Medulla oblongata (tissue), 1 donor: ENCODE measurements around the gene MED27.

Source experiments
- DNase-seq: peaks from one replicate; pipeline ENCODE4 v3.0.0-alpha.2; 2015; ENCODE audit errors: extremely low spot score

MED27 gene

GRCh38 chr9:132042324-132042723, 37.3 kb downstream of the MED27 start:
- DNase-seq, result no peak

- DNase-seq, result no peak
These were observed 37.9 kb downstream of the MED27 start for GRCh38 chr9:132041798-132042197.

DNA sequence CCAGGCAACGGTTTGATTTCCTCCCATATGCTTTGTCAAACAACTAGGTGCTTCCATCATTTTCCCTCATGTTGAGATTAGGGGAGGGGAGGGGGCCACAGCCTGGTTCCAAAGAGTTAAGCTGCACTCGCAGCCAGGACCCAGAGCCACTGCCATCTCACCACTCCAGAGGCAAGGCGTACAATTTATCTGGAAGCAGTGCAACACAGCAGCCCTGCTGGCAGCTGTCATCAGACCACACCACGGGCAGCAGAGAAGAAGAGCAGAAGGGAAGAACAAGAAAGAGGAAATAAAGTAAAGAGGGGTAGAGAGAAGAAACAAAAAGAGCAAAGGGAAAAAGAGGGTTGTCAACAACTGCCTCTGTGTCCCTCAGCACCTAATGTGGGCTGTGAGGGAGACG, 38.9 kb downstream of the MED27 start:
- no peak for DNase-seq

DNA sequence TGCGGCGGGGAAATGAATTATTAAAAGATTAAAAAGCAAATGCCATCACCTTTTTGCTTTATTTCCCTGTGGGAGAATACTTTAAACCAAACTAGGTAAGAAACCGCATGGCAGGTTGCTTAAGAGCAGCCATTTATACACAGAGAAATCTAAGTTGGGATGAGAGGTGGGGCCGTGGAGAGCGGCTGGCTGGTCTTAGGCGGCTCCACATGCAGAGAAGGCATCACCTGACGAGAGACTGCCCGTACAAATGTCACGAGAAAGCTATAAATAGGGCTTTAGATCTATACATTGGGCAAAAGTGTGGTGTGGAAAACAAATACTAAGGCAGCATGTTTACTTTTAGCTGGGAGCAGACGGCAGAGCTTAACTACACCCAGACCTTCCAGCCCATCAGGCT, 39.4 kb downstream of the MED27 start:
- DNase-seq, result no peak

DNA sequence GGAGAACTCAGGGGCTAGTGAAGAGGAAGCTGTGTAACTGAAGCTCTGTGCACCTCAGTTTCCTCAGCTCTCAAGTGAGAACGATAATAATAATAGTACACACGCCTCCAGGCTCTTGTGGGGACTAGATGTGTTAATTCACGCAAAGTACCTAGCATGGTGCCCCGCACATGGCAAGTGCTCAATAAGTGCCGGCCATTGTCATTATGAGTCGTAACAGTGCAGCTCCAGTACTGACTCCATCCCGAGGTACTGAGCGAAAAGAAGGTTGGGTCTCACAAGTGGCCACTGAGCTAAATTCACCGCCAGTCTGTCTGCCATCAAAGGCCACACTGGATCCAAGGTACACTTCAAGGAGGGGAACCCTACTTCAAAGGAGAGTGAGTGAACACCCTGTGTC, 40.4 kb downstream of the MED27 start:
- no peak for DNase-seq

DNA sequence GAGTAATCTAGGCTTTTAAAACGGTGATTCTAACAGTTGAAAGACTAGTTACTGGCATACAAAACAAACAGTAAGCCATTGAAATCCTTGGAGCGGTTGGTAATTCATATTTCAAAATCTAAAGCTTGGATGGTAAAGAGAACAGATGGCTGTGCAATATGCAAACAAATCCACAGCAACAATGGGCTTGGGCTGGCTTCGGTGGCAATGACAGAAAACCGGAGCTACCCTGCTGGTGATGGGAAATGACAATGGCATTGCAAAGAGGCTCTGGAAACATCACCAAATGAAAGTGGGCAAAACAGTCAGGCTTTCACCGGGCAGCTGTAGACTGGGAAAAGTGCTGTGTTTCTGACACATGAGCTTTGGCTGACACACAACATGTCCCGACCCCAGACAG, 42.2 kb downstream of the MED27 start:
- peak; percentile 22 for DNase-seq

DNA sequence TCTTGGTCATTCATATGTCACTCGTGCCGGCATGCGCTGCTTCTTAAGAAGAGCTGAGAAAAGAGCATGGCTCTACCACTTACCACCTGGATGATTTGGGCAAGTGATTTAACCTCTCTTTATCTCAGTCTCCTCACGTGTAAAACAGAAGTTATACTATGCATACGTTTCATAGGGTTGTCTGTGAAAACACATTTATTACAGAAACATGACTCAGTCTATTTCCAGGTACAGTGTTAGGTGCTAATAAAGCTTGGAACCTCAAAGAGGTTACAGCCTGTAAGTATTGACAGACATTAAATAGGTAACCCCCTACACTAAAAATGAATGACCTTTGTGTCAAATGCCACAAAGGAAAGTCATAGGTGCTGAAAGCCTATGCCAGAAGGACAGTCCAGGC, 43.1 kb downstream of the MED27 start:
- no peak for DNase-seq

- DNase-seq, result no peak
These were observed 44.0 kb downstream of the MED27 start for GRCh38 chr9:132035679-132036078.

- DNase-seq, result no peak
These were observed 47.3 kb downstream of the MED27 start for GRCh38 chr9:132032238-132032950.

DNA sequence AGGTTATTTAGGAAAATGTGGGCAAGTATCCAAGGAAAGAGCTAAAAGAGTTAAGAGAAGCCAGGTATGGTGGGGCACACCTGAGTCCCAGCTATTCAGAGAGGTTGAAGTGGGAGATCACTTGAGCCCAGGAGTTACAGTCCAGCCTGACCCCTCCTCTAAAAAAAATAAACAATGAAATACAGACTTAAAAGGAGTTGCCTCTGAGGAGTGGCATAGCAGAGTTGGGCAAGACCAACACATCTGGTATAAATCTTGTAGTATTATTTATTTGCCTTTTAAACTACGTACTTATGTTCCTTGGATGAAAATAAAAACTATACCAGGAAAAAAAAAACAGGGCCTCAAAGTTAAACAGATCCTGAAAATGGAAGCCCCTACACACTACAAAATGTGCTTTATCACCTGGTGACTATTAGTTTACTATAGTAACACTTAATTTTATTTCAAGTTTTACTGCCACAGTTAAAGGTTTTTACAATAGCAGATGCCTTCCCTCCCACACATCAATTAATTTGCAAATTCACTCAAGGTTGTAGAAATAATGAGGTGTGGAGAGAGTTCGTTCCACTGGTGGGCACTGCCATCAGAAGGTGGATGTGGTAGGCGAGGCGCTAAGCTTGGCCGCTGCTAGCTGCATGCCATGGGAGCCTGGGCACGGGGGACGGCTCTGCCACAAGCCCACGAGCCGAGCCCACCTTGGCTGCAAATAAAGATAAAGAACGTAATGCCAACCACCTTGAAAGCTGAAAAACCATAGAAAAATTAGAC, 48.0 kb downstream of the MED27 start:
- no peak for DNase-seq

- DNase-seq, result no peak
These were observed 48.9 kb downstream of the MED27 start for GRCh38 chr9:132030626-132031325.

- no peak for DNase-seq
These were observed 51.7 kb downstream of the MED27 start for GRCh38 chr9:132027752-132028663.

- no peak for DNase-seq
These were observed 52.6 kb downstream of the MED27 start for GRCh38 chr9:132026932-132027585.

DNA sequence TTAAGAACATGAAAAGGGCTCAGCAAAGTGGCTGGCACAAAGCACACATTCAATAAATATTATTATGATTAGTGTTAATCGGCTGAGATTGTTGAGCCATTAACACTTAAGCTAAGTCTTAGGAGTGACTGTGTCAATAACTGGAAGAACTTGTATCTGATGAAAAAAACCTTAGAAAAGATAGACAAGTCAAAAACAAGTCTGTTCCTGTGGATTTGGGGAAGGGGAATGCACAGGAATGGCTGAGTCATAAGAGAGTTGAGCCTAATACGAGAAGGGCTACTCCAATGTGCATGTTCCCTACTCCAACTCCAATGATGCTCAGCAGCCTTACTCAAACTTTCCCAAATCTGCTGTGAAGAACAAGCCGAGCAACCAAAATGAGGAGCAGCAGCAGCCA, 53.9 kb downstream of the MED27 start:
- DNase-seq, result no peak

DNA sequence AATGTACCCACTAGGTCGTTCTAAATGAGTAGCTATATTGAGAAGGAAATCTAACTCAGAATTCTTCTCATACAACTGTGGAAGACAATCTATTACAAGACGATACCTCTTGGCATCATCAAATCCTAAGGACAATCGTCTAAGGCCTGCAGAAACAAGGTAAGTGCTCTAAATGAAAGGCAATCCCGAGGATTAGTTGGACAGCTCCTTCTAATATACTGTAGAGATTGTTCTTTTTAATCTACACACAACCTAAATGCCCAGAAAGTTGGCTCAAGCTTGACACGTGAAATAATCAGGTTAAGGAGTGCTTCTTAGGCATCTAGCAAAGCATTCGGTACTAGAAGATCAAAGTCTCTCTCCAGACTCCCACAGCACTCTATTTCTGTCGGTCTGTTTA, 55.1 kb downstream of the MED27 start:
- no peak for DNase-seq

- no peak for DNase-seq
These were observed 56.1 kb downstream of the MED27 start for GRCh38 chr9:132023419-132024180.

DNA sequence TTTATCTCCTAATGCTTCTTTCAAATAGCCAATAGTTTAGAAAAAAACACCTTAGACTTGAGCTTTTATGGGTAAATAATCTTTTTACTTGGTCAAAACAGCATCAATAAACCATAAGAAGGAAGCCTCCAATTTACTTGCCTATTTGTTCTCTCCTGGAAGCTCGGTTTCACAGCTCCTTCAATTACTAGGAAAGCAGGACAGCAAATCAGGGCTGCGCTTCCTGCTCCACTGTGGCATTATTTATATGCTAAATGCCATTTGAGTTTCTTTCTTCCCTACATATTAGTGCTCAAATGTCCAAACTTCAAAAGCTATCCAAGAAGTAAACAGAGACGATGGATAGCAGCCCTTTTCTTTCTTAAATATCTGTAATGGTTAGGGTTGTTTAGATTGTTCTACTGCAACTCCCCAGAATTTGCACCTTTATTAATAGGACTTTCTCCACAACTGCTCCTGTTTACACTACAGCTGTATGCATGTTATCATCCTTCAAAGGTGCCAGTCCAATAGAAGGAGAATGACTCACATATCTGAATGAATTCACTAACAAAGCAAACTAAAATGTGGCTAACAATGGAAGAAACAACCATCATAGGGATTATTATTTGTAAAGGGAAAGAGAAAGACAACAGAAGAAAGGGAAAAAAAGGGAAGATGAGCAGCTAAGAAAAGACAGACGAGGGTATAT, 58.7 kb downstream of the MED27 start:
- no peak for DNase-seq

GRCh38 chr9:132020272-132020671, 59.4 kb downstream of the MED27 start:
- no peak for DNase-seq

- DNase-seq, result no peak
These were observed 60.0 kb downstream of the MED27 start for GRCh38 chr9:132019702-132020101.

GRCh38 chr9:132018957-132019405, 60.7 kb downstream of the MED27 start:
- DNase-seq, result peak; percentile 93
